ENCODE results near the gene ZMYND8. TPM values are rescaled to one million over a fixed set of nuclear protein-coding genes. Genes with fewer than 3 reads are reported as not detected.

The ZMYND8 gene
- total and polyA plus RNA-seq, 2 of the 8 experiments (the other 6 are each of a cell fraction or from before 2014, with no cell fraction given): 50.5 to 163 TPM

GRCh38 chr20:47195573-47195972, 160.9 kb downstream of the ZMYND8 start:
- DNase-seq (ENCODE audit: low read depth in 1 of 2, low spot score in 2 of 2) (no peak), FAIRE-seq (no peak)
- H4K20me1 ChIP-seq (replicated peaks in 1 of 2; ENCODE audit: control insufficient read depth in 1 of 2, insufficient read depth in 2 of 2, low read length in 2 of 2): peaks cover 0 to 2% of the 10 kb centered on the region in 2 experiments
- no peak overlapping the region for H3K23ac ChIP-seq (ENCODE audit: insufficient read length)
- H3K27ac ChIP-seq (ENCODE audit: low read depth, low read length): no peak overlapping the region
- no peaks in the 10 kb centered on the region for H3K79me1 ChIP-seq (ENCODE audit: low read depth, low read length)
- H3K27me3 ChIP-seq (replicated peaks in 1 of 4; ENCODE audit: control insufficient read depth in 3 of 4, extremely low read depth in 1 of 4, insufficient read depth in 3 of 4, low read length in 3 of 4): no peaks in the 10 kb centered on the region
- H4K5ac ChIP-seq (ENCODE audit: insufficient read length, low read depth, low read length): no peak overlapping the region
- no peak overlapping the region for H2BK20ac ChIP-seq (ENCODE audit: low read length)
- H2BK12ac ChIP-seq (ENCODE audit: low read depth, low read length): no peak overlapping the region
- no peaks in the 10 kb centered on the region for H3K9me3 ChIP-seq (ENCODE audit: insufficient read depth in 2 of 2, low read depth in 1 of 2, low read length in 1 of 2)
- H3K56ac ChIP-seq (replicated peaks; ENCODE audit: insufficient read length, low read depth, low read length): no peak overlapping the region
- no peak overlapping the region for H3K4me2 ChIP-seq (ENCODE audit: insufficient read depth in 1 of 2, low read depth in 2 of 2, low read length in 2 of 2)
- no peak overlapping the region for H4K91ac ChIP-seq (replicated peaks; ENCODE audit: insufficient read length, low read length)
- H3K4me3 ChIP-seq (ENCODE audit: extremely low read depth in 1 of 4, insufficient read depth in 2 of 4, low read depth in 3 of 4, low read length in 4 of 4): no peak overlapping the region
- no peak overlapping the region for H2BK15ac ChIP-seq (ENCODE audit: low read length)
- 80% methylated on average over 8 of the region's 9 CpGs; no CpG with 5 or more reads in 1 of the 2 experiments for WGBS, 2 experiments (ENCODE audit: extremely low coverage in 1 of 2, insufficient coverage in 1 of 2, insufficient read length in 1 of 2, insufficient replicate concordance in 2 of 2, low coverage in 1 of 2, low lambda C conversion rate in 2 of 2, missing lambda C conversion rate in 1 of 2)
- no peaks in the 10 kb centered on the region for H3K79me2 ChIP-seq (ENCODE audit: control insufficient read depth in 1 of 2, insufficient read depth in 2 of 2, low read length in 2 of 2)
- no peak overlapping the region for H2BK5ac ChIP-seq (ENCODE audit: low read depth, low read length)
- H3K4me1 ChIP-seq (replicated peaks in 1 of 4; ENCODE audit: control insufficient read depth in 3 of 4, insufficient read depth in 4 of 4, low read length in 3 of 4): peaks cover 0 to 3% (median under 1%) of the 10 kb centered on the region in 4 experiments; a peak in 3 of 7 replicates
- ChIA-PET CTCF (ENCODE audit: partially characterized antibody) (interaction anchor here (1.2 to 3.0 kb wide), 3 partner anchors 10 to 438 kb away, joined by 3 to 10 read pairs (median 7); no protein-coding TSS in a partner anchor), POLR2A (ENCODE audit: partially characterized antibody) (interaction anchor here (2.0 to 2.2 kb wide), 2 partner anchors 10 to 189 kb away, joined by 6 read pairs; no protein-coding TSS in a partner anchor)
- no peaks in the 10 kb centered on the region for H3K36me3 ChIP-seq (ENCODE audit: control insufficient read depth in 2 of 4, insufficient read depth in 4 of 4, low read length in 3 of 4)
- H4K8ac ChIP-seq (ENCODE audit: extremely low read depth, insufficient read depth, low read length): no peak overlapping the region
- H3K9ac ChIP-seq (replicated peaks in 1 of 4; ENCODE audit: extremely low read depth in 1 of 4, low read depth in 3 of 4, low read length in 3 of 4): no peak overlapping the region
- no peak overlapping the region for H2AK5ac ChIP-seq (ENCODE audit: low read depth, low read length)
- H2BK120ac ChIP-seq (replicated peaks; ENCODE audit: low read depth, low read length): no peak overlapping the region
- no peak overlapping the region for H2AFZ ChIP-seq (ENCODE audit: low read length)
- H3K14ac ChIP-seq (ENCODE audit: insufficient read length): no peak overlapping the region
- peaks cover 5% of the 10 kb centered on the region; the same call in 1 of the 2 replicates for H3K23me2 ChIP-seq (ENCODE audit: low read depth, low read length)
- H3K18ac ChIP-seq (ENCODE audit: extremely low read depth, low read length): no peak overlapping the region
- no peak overlapping the region for H3K4ac ChIP-seq (replicated peaks; ENCODE audit: insufficient read length, low read depth, low read length)
- TF ChIP-seq CBX5 (IDR thresholded peaks at IDR 0.05; ENCODE audit: low read depth, low read length): no peak
- TF ChIP-seq TAF7 (optimal IDR thresholded peaks at IDR 0.05; ENCODE audit: borderline replicate concordance, low read depth, low read length): no peak
- no peak for TF ChIP-seq CTCF (IDR thresholded peaks at IDR 0.05; ENCODE audit: control extremely low read depth in 1 of 3, insufficient read depth in 1 of 3, low read depth in 1 of 3, low read length in 3 of 3)
- no peak for TF ChIP-seq SIRT6 (IDR thresholded peaks at IDR 0.05; ENCODE audit: low read length)
- no peak for TF ChIP-seq BACH1 (IDR thresholded peaks at IDR 0.05; ENCODE audit: low read length)
- no peak for TF ChIP-seq GTF2F1 (IDR thresholded peaks at IDR 0.05; ENCODE audit: borderline replicate concordance, low read depth, low read length)
- TF ChIP-seq SP1 (IDR thresholded peaks at IDR 0.05; ENCODE audit: low read depth, low read length): no peak
- TF ChIP-seq HDAC2 (IDR thresholded peaks at IDR 0.05; ENCODE audit: borderline replicate concordance in 1 of 2, low read depth in 2 of 2, low read length in 2 of 2): no peak
- TF ChIP-seq EP300 (IDR thresholded peaks at IDR 0.05; ENCODE audit: borderline replicate concordance in 1 of 2, low read depth in 2 of 2, low read length in 2 of 2): no peak
- TF ChIP-seq JUN (IDR thresholded peaks at IDR 0.05; ENCODE audit: low read depth, low read length): no peak
- no peak for TF ChIP-seq CHD1 (IDR thresholded peaks at IDR 0.05; ENCODE audit: low read depth, low read length)
- no peak for TF ChIP-seq TAF1 (IDR thresholded peaks at IDR 0.05; ENCODE audit: low read depth, low read length)

Data from H1 (cell line).